ENCODE data around the gene MIER1.
"Not testable (repeated sequence)": the region's sequence is repeated elsewhere in the genome, so short reads cannot be mapped to it uniquely, and the experiment has no call there.

Gene MIER1

DNA sequence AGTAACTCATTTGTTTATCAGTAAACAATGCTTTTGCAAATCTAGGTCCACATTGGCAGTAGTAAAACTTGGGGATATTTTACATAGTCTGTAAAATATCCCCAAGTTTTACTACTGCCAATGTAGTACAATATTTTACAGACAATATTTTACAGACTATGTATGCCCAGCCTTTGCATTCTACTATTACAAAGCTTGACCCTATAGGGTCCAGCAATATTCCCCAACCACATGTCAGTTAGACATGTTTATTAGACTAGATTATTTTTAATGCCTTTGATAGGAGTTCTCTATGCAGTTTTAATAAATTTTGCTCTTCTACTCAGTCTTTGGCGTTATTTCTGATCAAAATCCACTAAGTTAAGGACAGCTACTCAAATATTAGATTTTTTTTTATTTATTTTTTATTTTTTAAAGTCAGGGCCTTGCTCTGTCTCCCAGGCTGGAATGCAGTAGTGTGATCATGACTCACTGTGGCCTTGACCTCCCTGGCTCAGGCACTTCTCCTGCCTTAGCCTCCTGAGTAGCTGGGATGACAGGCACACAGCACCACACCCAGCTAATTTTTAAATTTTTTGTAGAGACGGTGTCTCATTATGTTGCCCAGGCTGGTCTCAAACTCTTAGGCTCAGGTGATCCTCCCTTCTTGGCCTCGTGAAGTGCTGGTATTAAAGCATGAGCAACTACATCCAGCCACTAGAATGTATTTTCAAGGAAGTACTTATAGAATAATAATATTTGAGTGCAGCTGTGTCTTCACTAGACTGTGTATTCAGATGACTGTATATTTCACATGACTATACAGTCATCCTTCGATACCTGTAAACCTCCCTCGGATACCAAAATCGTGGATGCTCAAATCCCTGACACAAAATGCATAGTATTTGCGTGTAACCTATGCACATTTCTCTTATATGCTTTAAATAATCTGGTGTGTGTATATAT is 19.8 kb downstream of the MIER1 start:
- Histone ChIP-seq H3K9ac (ENCODE audit: insufficient read length) (no peak overlapping the region), H3K36me3 (ENCODE audit: insufficient read depth, low read length) (peaks cover 61% of the 10 kb centered on the region), H3K4me3 (no peak overlapping the region), H3K27ac (no peak overlapping the region), H3K9me3 (ENCODE audit: low read depth, low read length) (no peaks in the 10 kb centered on the region)
- no peak for TF ChIP-seq POLR2AphosphoS5 (IDR thresholded peaks at IDR 0.05; ENCODE audit: borderline replicate concordance, low read depth, low read length)
- no peak for TF ChIP-seq EZH2 (IDR thresholded peaks at IDR 0.05)
- TF ChIP-seq FOXP2 (optimal IDR thresholded peaks at IDR 0.05; ENCODE audit: control extremely low read depth, extremely low read length, insufficient read depth): no peak
- no peak for DNase-seq (ENCODE audit: low read depth, low spot score)

DNA sequence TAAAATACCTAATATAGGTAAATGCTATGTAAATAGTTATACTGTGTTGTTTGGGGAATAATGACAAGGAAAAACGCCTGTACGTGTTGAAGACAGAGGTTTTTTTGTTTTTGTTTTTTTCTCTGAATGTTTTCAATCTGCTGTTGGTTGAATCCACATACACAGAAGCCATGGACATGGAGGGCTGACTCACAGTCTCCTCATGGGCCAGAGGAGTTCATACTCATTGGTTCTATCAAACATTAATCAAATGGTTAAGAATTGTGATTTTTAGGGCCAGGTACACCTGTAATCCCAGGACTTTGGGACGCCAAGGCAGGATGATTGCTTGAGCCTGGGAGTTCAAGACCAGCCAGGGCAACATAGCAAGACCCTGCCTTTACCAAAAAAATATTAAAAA is 20.5 kb downstream of the MIER1 start:
- H3K9me3 ChIP-seq (ENCODE audit: low read depth, low read length): no peaks in the 10 kb centered on the region
- DNase-seq (ENCODE audit: low read depth, low spot score): no peak
- no peak for TF ChIP-seq POLR2AphosphoS5 (IDR thresholded peaks at IDR 0.05; ENCODE audit: borderline replicate concordance, low read depth, low read length)
- no peak overlapping the region for H3K4me3 ChIP-seq
- H3K27ac ChIP-seq: no peak overlapping the region
- H3K36me3 ChIP-seq (ENCODE audit: insufficient read depth, low read length): peaks cover 65% of the 10 kb centered on the region
- no peak overlapping the region for H3K9ac ChIP-seq (ENCODE audit: insufficient read length)

DNA sequence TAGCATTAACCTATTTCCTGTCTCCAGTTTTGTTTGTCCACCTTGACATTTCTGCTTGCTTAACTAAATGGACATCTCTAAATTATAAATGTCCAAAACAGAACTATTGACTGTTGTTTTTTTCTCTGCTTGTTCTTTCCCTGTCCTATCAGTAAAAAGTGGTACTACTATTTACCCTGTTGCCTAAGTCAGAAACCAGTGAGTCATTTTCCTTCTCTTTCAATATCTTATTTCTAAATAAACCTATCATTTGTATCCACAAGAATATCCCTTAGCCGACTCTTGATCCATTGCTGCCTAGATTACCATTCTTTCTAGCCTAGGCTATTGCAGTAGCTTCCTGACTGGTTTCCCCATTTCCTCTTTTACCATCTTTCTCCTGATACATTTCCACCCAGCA is 22.5 kb downstream of the MIER1 start:
- no peak for DNase-seq (ENCODE audit: low read depth, low spot score)
- no peak overlapping the region for H3K9ac ChIP-seq (ENCODE audit: insufficient read length)
- TF ChIP-seq FOXP2 (optimal IDR thresholded peaks at IDR 0.05; ENCODE audit: control extremely low read depth, extremely low read length, insufficient read depth) (no peak), EZH2 (IDR thresholded peaks at IDR 0.05) (no peak), POLR2AphosphoS5 (IDR thresholded peaks at IDR 0.05; ENCODE audit: borderline replicate concordance, low read depth, low read length) (no peak)
- H3K27ac ChIP-seq: no peak overlapping the region
- no peaks in the 10 kb centered on the region for H3K9me3 ChIP-seq (ENCODE audit: low read depth, low read length)
- H3K36me3 ChIP-seq (ENCODE audit: insufficient read depth, low read length): peaks cover 69% of the 10 kb centered on the region
- H3K4me3 ChIP-seq: no peak overlapping the region

DNA sequence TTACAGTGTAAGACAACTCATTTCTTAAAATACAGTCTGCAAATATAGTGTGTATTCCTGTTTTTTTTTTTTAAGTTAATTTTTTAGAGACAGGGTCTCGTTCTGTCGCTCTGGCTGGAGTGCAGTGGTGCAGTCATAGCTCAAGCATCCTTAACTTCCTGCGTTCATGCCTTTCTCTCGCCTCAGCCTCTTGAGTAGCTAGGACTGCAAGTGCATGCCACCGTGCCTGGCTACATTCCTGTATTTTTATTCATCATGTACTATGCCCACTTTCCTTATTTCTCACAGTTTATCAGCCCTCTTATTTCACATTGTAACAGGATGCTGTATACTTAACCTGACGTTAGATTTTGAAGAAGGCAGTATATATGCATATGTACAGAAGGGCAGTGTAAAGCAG is 26.7 kb downstream of the MIER1 start:
- H3K4me3 ChIP-seq: no peak overlapping the region
- no peak overlapping the region for H3K27ac ChIP-seq
- H3K9me3 ChIP-seq (ENCODE audit: low read depth, low read length): no peaks in the 10 kb centered on the region
- peaks cover 82% of the 10 kb centered on the region for H3K36me3 ChIP-seq (ENCODE audit: insufficient read depth, low read length)
- no peak overlapping the region for H3K9ac ChIP-seq (ENCODE audit: insufficient read length)
- no peak for TF ChIP-seq EZH2 (IDR thresholded peaks at IDR 0.05)
- TF ChIP-seq FOXP2 (optimal IDR thresholded peaks at IDR 0.05; ENCODE audit: control extremely low read depth, extremely low read length, insufficient read depth): no peak
- no peak for TF ChIP-seq POLR2AphosphoS5 (IDR thresholded peaks at IDR 0.05; ENCODE audit: borderline replicate concordance, low read depth, low read length)
- no peak for DNase-seq (ENCODE audit: low read depth, low spot score)

DNA sequence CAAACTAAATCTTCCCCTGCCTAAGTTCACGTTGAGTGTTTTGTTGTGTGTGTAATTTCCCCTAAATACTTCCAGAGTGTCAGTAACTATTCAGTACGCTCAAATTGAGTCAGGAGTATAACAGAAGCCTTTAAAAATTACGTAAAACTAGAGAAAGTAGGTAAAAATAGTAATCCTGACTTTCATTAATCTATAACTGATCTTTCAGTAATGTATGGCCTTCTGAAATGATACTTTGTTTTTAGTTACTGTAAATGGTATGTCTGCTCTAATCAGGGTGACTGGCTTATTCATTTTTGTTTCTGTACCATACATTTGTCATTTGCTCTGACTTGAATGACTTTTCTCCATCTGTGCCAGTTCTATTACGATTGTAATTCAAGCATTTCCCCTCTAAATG is 29.4 kb downstream of the MIER1 start:
- Histone ChIP-seq H3K36me3 (ENCODE audit: insufficient read depth, low read length) (peaks cover 81% of the 10 kb centered on the region), H3K9me3 (ENCODE audit: low read depth, low read length) (no peaks in the 10 kb centered on the region), H3K27ac (no peak overlapping the region), H3K4me3 (no peak overlapping the region), H3K9ac (ENCODE audit: insufficient read length) (no peak overlapping the region)
- TF ChIP-seq EZH2 (IDR thresholded peaks at IDR 0.05): no peak
- TF ChIP-seq POLR2AphosphoS5 (IDR thresholded peaks at IDR 0.05; ENCODE audit: borderline replicate concordance, low read depth, low read length): no peak
- no peak for TF ChIP-seq FOXP2 (optimal IDR thresholded peaks at IDR 0.05; ENCODE audit: control extremely low read depth, extremely low read length, insufficient read depth)
- DNase-seq (ENCODE audit: low read depth, low spot score): no peak

DNA sequence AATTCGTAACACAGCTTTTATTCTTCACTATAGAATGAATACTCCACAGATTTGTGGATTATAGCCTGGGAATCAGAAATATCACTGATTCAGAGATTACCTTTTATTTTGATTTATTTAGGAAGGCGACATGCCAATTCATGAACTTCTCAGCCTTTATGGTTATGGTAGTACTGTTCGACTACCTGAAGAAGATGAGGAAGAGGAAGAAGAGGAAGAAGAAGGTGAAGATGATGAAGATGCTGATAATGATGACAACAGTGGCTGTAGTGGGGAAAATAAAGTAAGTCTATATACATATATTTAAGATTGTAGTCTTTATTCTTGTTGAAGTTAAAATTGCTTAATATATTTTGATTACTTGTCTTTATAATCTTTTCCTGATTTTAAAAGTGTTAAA is 33.1 kb downstream of the MIER1 start:
- peaks cover 82% of the 10 kb centered on the region for H3K36me3 ChIP-seq (ENCODE audit: insufficient read depth, low read length)
- TF ChIP-seq POLR2AphosphoS5 (IDR thresholded peaks at IDR 0.05; ENCODE audit: borderline replicate concordance, low read depth, low read length): no peak
- TF ChIP-seq EZH2 (IDR thresholded peaks at IDR 0.05): no peak
- no peak for TF ChIP-seq FOXP2 (optimal IDR thresholded peaks at IDR 0.05; ENCODE audit: control extremely low read depth, extremely low read length, insufficient read depth)
- no peak for DNase-seq (ENCODE audit: low read depth, low spot score)
- H3K4me3 ChIP-seq: no peak overlapping the region
- no peak overlapping the region for H3K9ac ChIP-seq (ENCODE audit: insufficient read length)
- H3K27ac ChIP-seq: no peak overlapping the region
- H3K9me3 ChIP-seq (ENCODE audit: low read depth, low read length): no peaks in the 10 kb centered on the region

DNA sequence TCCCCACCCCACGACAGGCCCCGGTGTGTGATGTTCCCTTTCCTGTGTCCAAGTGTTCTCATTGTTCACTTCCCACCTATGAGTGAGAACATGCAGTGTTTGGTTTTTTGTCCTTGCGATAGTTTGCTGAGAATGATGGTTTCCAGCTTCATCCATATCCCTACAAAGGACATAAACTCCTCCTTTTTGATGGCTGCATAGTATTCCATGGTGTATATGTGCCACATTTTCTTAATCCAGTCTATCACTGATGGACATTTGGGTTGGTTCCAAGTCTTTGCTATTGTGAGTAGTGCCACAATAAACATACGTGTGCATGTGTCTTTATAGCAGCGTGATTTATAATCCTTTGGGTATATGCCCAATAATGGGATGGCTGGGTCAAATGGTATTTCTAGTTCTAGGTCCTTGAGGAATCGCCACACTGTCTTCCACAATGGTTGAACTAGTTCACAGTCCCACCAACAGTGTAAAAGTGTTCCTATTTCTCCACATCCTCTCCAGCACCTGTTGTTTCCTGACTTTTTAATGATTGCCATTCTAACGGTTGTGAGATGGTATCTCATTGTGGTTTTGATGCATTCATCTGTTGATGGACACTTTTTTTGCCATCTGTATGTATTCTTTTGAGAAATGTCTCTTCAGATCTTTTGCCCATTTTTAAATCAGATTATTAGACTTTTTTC is 41.5 kb downstream of the MIER1 start:
- not testable (repeated sequence) for H3K9me3 ChIP-seq (ENCODE audit: low read depth, low read length); H3K9ac ChIP-seq (ENCODE audit: insufficient read length); H3K27ac ChIP-seq; H3K4me3 ChIP-seq; DNase-seq (ENCODE audit: low read depth, low spot score)
- peaks cover 89% of the 10 kb centered on the region for H3K36me3 ChIP-seq (ENCODE audit: insufficient read depth, low read length)

DNA sequence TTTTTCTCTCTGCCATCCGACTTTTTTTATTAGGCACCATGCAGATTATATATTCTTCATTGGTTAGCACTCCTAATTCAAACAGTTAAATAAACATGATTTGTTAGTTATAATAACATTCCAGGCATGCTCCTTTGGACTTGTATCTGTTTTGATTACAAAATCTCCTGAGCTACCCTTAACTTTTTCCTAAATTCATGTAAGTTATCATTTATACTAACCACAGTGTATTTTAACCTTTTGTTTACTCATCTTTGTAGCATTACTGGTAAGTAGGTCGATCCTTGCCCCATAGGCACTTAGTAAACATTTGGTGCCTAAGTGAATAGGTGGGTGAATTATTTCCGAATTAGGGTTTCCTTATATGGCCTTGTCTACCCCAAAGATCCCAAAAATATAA is 43.8 kb downstream of the MIER1 start:
- peaks cover 83% of the 10 kb centered on the region for H3K36me3 ChIP-seq (ENCODE audit: insufficient read depth, low read length)
- H3K9ac ChIP-seq (ENCODE audit: insufficient read length): no peak overlapping the region
- no peaks in the 10 kb centered on the region; the same call in 1 of the 2 replicates for H3K9me3 ChIP-seq (ENCODE audit: low read depth, low read length)
- no peak overlapping the region for H3K4me3 ChIP-seq
- DNase-seq (ENCODE audit: low read depth, low spot score): no peak
- TF ChIP-seq POLR2AphosphoS5 (IDR thresholded peaks at IDR 0.05; ENCODE audit: borderline replicate concordance, low read depth, low read length) (no peak), FOXP2 (optimal IDR thresholded peaks at IDR 0.05; ENCODE audit: control extremely low read depth, extremely low read length, insufficient read depth) (no peak), EZH2 (IDR thresholded peaks at IDR 0.05) (no peak)
- H3K27ac ChIP-seq: no peak overlapping the region
